GM13976 (cell line): Measurements from ENCODE around the gene ORC2.

ENCODE experiments used
- DNase-seq: peaks from one replicate; pipeline ENCODE4 v3.0.0; 2012; ENCODE audit warnings: low spot score
- CTCF ChIP-seq: IDR thresholded peaks from 2 replicates; pipeline ENCODE4 v1.5.1; 2012; ENCODE audit warnings: borderline replicate concordance, mild to moderate bottlenecking; ENCODE audit not compliant: insufficient read depth; ENCODE audit errors: extremely low read depth, missing control alignments, control extremely low read depth
- in situ Hi-C: fragments of 300-500 bp; cut with MboI; formaldehyde crosslinking; loops from one replicate; pipeline ENCODE4 v1.12.0; 2022; ENCODE audit warnings: low sequenced_read_pairs, mixed read lengths, inconsistent platforms; ENCODE audit not compliant: unreplicated experiment

ORC2 gene

GRCh38 chr2:200943527-200944105 lies 19.8 kb downstream of the ORC2 start:
- no peak for TF ChIP-seq CTCF
- peak; percentile 23 for DNase-seq
- in situ Hi-C loops, result no loop called here

- in situ Hi-C loops, result no loop called here
- TF ChIP-seq CTCF, result no peak
- DNase-seq, result no peak
These were observed 23.6 kb downstream of the ORC2 start for GRCh38 chr2:200939832-200940231.

GRCh38 chr2:200930947-200931626 lies 32.4 kb downstream of the ORC2 start:
- no peak for DNase-seq
- in situ Hi-C loops, result no loop called here
- no peak for TF ChIP-seq CTCF

- TF ChIP-seq CTCF, result no peak
- DNase-seq, result no peak
- in situ Hi-C loops, result no loop called here
These were observed 33.9 kb downstream of the ORC2 start for GRCh38 chr2:200929334-200930249.

GRCh38 chr2:200922439-200922838 lies 41.0 kb downstream of the ORC2 start:
- no peak for TF ChIP-seq CTCF
- in situ Hi-C loops, result no loop called here
- DNase-seq, result no peak

- in situ Hi-C loops, result no loop called here
These were observed 49.8 kb downstream of the ORC2 start for GRCh38 chr2:200913654-200914053.

More at GRCh38 chr2:200913654-200914053, 49.8 kb downstream of the ORC2 start:
- no peak for TF ChIP-seq CTCF
- no peak for DNase-seq
